HG03159 (cell line): Measurements from ENCODE around the gene HEATR1.
A peak's percentile ranks its signal among the peaks of the same experiment; 100 is the strongest.

Source experiments
- ATAC-seq: cut with Tn5 transposase; IDR thresholded peaks from one replicate; pipeline ENCODE4 v1.9.1; 2021; ENCODE audit warnings: mild to moderate bottlenecking, moderate library complexity; ENCODE audit not compliant: unreplicated experiment

Gene HEATR1

DNA sequence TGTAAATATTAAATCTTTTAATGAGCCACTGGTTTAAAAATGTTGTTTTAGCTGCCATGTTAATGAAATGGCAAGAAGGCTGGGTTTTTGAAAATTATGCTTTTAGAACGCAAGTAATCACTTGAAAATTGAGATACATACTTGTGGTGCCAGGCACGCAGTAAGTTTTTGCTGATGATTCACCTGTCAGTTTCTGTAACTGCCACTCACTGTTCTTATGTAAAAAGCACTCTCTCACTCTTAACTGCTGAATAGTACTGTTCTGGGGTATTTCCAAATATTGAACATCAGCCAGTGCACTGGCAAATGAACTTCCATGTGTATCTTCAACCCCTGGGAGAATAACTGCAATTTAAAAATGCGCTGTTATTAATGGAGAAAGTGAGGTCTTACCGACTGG, 62.6 kb downstream of the HEATR1 start:
- ATAC-seq, result no peak

DNA sequence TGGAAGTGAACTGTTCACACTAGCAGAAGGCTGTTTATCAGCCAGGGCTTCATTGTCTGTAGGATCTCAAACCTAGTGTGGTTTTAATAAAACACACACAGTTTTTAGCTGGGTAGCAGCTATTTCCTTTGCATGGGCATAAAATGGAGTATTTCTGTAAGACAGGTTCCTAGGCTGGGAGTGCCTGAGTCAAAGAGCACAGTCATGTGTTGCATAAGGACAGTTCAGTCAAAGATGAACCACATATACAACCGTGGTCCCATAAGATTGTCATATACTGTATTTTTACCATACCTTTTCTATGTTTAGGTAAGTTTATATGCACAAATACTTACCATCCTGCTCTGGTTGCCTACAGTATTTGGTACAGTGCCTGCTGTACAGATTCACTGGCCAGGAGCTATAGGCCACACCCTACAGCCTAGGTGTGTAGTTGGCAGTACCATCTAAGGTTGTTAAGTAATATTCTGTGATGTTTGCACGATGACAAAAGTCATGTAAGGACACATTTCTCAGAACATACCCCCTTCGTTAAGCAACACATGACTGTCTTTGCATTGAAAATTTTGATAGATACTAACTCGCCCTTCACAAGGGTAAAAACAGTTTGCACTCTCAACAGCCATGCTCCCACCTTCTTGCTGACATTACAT, 63.4 kb downstream of the HEATR1 start:
- ATAC-seq, result no peak

DNA sequence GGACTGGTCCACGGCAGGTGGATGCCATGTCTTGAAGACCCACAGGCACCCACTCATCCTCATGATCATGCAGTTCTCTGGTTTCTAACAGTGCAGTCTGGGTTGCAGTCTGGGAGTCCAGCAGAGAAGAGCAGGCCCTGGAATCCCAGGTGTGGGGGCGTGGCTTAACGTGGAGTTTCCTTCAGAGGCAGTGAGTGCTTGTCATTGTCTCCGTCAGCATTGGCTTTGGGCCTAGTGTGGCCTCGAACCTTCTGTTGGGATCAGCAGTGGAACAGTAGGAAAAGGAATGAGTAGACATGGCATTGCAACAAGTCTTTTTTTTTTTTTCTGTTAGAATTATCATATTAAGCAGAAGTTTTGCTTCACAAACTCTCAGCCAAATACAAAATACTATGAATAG, 67.8 kb downstream of the HEATR1 start:
- ATAC-seq, result no peak

DNA sequence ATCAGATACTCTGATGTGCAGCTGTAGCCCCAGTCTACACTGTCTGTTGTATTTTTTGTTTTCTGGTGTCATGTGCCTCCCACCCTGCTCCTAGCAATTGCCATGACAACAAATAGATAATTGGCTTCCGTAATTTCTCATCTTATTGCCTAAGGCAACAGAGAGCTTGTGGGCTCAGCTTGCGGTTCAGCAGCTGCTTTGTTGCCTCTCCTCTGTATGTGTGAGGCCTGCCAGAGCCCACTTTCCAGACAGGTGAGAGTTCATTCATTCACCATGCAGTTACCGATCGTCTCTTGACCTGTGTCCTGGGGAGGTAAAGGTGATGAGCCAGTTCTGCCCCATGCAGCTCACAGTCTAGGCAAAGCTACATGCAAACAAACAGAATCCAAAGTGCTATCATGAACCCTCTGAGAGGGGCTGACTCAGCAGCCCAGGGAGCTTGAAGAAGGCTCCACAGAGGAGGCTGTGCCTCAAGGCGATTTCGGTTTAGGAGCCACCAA, 68.6 kb downstream of the HEATR1 start:
- no peak for ATAC-seq

DNA sequence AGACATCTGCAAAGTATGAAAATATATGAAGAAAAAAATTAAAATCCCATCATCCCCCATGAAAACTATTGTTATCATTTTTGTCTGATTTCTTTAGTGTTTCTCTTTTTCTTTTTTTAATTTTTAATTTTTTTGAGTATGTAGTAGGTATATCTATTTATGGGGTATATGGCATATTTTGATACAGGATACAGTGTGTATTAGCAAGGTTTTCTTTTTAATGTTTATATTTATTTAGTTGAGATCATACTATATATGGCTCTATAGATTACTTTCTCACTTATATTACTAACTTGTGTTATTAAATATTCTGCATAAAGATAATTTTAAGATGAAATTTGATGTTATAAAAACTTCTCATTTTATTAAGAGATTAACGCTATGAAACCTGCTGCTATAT, 69.1 kb downstream of the HEATR1 start:
- no peak for ATAC-seq

DNA sequence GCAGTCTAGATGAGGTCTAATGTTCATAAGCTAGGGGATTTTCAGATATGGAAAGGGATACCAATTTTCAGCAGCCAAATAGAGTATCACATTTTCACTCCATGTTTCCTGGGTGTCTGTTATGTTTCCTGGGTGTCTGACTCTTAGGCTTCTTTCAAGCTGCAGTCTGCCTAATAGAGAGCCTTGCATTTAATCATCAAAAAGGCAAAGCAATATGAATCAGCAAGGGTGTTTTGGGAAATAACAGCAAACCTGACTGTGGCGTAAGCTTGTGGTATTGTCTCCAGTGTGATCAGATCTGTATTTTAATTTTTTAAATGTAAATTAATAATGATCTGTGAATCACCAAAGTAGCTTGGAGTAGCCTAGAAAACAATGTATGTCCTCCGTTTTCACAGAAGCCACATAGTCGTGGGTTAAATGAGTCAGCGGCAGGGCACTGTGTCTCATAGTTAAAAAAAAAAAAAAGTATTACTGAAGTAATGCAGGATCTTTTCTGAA, 70.1 kb downstream of the HEATR1 start:
- ATAC-seq, result no peak

DNA sequence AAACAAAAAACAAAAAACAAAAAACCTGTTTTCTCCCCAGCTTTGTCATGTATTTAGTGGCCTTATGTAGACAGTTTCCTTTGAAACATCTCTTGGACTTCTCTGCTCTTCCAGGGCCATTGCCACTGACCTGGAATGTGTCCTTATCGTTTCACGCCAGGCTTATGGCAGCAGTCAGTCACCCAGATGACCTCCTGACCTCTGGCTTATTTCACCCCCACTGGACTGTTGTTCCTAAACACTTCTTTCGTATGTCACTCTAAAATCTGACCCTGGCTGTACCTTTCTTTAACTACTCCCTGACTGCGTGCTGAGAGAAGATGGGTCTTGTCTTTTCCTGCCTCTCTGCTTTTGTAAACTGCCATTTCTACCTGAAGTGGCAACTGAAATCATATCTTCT, 71.5 kb downstream of the HEATR1 start:
- no peak for ATAC-seq

DNA sequence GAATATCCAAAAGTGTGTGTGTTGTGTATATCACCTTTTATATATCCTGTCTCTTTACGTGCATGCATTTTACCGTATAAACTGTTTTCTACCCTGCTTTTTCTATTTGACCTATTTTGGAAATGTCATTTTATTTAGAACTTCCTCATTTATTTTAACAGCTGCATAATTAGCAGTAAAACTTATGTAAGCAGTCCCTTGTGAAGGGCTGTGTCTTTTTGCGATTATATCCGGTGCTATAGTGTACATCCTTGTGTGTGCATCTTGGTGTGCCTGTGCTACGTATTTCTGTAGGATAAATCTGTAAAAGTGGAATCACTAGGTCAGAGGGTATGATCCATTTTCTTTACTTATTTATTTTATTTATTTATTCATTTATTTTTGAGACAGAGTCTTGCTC, 73.4 kb downstream of the HEATR1 start:
- no peak for ATAC-seq

DNA sequence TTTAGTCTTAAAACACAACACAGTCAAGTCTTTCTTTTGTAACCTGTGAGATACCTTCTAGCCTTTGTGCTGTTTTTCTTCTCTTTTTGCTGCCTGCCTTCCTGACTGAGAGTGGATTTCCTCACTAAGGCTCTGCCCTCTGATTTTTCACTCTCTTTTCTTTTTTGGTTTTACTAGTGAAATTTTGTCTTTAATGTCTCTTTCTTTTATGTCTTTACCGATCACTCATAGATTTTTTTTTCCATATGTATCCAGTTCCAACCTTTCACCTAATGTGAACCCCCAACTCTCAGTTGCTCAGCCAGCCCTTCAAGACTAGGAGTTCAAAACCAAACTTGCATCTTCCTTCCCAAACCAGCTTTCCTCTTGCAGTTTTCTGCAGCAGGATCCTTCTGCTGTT, 74.0 kb downstream of the HEATR1 start:
- no peak for ATAC-seq

DNA sequence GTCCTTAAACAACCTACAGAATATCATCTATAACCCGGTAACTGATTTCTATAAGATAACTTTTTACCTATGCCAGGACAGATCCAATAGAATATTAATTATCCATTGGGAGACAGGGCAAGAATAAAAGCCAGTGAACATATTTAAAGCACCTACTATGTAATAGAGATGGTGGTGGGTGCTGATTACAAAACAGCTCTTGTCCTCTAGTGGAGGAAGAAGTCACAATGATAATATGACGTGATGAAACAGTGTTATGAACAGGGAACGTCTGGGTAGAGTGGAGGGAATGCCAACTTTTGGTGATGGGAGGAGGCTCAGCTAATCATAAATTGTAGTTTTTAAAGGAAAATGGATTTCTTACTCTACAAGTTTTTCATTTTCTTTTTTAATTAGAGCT, 78.2 kb downstream of the HEATR1 start:
- no peak for ATAC-seq

DNA sequence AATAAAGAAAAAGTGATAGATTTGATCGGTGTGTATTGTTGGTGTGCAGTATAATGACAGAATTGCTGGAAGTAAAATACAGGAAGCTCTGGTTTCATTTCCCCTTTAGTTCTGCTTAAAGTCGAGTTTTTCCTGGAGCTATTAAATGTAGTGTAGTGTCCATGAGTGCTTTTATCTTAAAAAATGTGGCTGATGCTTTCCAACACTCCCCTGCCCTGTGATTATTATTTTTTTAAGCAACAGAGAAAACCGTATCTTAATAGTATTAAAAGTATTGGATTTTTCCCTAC, 79.5 kb downstream of the HEATR1 start:
- no peak for ATAC-seq

DNA sequence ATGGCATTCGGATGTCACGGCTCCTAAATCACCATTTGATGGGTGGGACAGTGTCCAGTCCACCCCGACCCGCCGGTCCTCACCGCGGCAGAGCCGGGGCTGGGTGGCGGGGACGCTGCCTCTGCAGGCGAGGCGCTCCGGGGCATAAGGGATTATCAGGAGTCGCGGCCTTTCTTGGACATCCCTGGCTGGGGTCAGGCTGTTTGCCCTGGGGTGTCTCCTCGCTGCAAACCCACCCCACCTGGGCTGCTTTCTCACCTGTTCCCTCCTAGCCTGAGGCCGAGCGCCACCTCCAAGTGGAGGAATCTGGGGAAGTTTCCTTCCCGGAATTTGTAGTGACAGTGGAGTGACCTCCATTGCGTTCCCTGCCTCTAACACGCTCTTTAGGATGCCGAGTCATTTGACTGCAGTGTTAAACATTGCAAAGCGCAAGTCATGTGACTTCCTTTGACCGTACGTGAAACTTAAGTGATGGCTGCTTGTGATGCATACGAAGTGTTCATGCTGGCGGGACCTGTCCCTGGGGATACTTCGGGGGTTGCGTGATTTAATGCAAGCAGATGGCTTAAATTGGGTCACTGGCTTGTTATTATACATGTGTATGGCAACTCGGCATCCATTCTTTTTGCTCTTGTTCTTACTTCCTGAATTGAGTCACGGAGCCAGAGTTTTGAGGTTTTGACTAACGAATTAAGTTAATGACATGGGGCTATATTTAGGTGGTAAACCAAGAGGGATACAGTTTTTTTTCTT, 80.0 kb downstream of the HEATR1 start:
- ATAC-seq, result peak; percentile 88

DNA sequence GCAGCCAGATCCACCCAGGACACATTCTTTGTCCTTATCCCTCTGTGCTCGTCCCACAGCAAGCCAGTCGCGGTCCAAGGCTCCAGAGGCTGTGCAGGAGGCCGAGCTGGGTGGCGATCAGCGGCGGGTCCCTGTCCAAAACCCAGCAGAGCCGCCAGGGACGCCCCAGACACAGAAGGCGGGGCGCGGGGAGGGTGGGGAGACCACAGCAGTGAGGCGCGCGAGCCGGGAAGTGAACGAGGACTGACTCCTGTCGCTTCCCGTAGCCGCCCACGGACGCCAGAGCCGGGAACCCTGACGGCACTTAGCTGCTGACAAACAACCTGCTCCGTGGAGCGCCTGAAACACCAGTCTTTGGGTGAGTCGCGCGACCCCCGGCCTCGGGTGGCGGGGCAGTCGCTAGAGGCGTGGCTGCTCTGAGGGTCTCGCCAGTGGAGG, 80.6 kb downstream of the HEATR1 start, which contains the start of gene LGALS8:
TSS of gene LGALS8 (plus strand) at position 279 of the 438 bp plus-strand sequence. CDS start 2,089 bp downstream, outside the sequence.
- peak; percentile 50 for ATAC-seq

DNA sequence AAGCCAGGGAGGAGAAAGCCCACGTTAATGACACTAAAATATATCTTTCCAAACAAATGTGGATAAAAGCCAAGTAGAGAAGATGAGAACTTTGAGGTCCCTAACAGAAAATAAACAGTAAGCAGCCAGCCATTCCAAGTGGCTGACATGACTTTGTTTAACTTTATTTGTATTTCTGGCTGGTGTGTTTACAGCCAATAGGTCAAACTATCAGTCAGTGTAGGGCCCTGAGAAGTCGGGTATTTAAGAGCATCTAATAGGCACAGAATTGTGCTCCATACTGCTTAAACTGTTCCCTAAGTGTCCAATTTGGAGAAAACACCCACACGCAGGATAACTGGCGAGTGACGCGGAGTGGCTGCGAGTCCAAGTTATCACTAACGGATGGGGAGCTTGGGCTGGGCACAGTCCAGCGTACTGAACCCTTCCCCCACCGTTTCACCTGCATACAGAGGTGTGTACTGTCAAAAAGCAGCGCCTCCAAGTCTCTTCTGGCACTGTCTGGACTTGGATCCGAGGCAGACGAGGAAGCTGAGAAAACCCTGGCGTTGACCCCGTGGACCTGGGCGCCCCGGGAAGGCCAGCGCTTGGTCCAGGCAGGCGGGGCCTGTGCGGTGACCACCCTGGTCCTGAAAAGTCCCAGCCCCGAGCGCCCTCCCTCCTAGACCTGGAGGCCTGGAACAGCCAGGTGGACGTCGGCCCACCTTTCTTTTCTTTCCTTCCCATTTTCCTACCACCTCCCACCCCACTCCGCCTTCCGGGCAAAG, 81.2 kb downstream of the HEATR1 start:
- ATAC-seq, result no peak

DNA sequence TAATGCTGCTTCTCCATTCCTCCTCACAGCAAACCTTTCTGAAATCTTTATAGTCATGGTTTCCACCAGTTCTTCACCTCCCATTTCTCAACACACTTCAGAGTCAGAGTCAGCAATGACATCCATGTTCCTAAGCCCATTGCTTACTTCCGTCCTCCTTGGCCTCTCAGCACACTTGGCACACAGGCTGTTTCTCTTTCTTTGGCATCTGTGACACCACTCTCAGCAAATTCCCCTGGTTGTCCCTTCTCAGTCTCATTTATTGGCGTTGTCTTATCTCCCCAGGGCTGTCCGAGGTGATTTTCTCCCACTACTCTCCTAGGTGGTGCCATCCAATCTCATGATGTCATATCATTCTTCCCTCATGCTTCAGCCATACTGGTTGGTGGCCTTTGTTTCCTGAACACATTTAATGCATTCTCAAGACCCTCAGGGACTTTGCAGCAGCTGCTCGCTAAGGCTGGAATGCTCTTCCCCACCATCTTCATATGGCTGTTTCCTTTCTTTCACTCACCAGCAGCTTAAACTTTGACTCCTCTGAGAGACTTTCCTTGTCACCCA, 83.8 kb downstream of the HEATR1 start:
- no peak for ATAC-seq

DNA sequence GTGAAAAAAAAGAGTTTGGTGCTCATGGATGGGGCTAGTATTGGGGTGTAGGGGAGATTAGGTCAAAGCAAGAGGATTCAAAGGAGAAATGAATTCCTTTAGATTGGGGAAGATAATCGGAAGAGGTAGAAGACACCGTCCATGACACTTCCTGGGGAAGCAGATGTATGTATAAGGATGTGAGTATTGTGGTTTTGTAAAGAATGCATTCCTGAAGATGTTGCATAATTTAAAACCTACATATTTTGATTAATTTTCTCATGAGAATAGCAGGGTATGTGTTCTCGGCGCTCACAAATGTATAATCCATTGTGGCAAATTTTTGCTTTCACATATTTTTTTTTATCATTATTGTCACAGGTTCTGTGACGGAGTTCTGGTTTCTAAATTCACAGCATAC, 86.0 kb downstream of the HEATR1 start:
- no peak for ATAC-seq

DNA sequence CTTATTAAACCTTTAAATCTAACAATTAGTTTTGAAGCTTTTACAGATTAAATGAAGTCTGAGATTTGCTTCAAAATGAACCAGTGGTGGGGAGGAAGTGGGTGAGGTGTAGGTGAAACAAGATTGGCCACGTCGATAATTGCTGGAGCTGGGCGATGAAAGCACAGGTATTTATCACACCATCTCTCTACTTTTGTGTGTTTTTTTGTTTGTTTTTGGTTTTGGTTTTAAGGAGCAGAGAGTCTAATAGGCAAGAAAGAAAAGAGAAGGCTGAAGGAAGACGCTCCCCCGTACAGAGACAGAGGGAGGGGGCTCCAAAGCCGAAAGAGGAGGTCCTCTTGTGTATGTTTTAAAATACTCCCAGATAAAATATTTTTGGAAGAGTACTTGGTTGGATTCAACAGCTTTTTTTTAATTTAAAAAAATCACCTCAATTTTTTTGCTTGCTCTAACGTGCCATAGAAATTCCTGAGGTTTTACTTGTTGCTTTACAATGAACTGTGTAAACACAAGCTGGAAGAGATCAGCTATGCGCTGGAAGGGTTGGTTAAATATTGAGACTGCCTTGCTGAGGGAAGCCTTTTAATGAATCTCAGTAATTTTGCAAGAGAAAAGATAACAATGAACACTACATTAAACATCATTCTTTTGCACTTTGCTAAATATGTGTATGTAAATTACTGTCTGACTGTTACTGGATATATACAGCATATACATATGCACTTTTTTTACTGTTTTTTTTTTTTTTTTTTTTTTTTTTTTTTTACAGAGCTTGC, 87.2 kb downstream of the HEATR1 start:
- ATAC-seq, result no peak

DNA sequence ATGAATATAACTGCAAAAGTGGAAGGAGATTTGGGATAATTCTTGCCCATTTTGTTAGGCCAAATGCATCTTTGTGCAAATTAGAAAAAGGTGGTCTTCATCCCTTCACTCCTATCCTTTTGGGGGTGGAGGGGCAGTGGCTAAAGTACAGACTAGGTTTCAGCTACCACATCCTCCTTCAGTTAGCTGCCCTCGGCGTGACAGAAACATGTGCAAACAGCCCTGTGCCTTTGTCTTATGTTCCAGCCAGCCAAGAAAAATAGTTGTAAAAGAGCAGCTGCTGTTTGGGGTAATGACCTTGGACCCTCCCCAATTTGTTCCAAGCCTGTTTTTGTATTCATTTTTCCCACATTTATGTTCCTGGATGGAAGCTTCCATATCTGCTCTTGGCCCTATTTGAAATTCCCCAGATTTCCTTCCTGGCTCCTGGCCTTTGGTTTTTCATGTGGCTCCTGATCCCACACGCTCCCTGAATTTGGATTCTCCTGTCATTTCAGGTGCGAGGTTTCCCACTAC, 88.8 kb downstream of the HEATR1 start:
- ATAC-seq, result no peak

DNA sequence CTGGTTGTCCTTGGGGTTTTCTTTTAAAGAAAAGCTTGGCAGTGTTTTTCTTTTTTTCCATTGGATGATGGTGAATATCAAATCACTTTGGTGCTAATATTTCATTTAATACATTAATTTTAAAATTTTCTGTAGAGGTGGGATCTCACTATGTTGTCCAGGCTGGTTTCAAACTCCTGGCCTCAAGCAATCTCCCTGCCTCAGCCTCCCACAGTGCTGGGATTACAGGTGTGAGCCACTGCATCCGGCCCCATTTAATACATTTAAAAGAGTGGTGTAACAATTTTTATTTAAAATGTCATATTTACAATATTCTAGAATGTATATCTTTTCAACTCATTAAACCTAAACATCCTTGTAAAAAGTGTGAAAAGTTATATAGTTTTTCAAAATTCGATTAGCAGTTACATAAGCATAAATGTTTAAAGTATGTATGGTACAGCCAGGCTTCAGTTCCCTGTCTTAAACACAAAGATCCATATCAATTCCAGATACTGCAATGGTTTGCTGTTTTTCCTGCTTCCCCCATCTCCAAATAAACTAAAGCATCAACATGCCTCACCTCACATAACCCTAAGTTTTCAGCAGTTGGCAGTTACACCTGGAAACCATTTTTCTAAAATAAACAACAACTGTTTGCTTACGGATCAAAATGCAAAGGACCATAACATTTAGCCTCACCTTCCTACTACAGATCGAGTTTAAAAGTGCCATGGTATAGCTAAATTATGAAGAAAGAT, 89.4 kb downstream of the HEATR1 start:
- no peak for ATAC-seq
